GM12875 (cell line): Measurements from ENCODE around the gene NBEA.

Source experiments
- H3K4me3 ChIP-seq: one replicate; pipeline ENCODE4 v1.5.1; 2011; ENCODE audit warnings: low read depth, low read length, control low read depth
- CTCF ChIP-seq: IDR thresholded peaks from 2 replicates; pipeline ENCODE4 v1.5.1; 2011; ENCODE audit warnings: low read depth, mild to moderate bottlenecking, control low read depth, inconsistent platforms, low read length, moderate library complexity, borderline replicate concordance; ENCODE audit not compliant: insufficient read depth

Gene NBEA

DNA sequence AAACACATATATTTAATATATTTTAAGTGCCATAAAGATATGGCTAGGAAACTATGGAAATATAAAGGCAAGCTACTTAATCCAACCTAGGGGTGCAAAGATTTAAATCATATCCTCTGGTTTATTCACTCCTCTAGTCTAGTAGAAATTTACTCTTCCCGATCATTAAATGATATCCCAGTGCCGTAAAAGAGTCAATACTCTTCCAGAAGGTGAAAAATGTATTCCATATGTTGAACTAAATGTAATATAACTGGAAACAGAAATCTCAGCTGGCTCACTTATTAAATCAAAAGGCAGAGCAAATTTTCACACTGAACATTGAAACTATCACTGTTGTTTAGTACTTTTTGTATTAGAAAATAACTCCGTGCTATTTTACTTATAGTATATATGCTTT is 523.3 kb downstream of the NBEA start:
- no peak overlapping the region for H3K4me3 ChIP-seq
- TF ChIP-seq CTCF, result no peak

- no peak overlapping the region for H3K4me3 ChIP-seq
- no peak for TF ChIP-seq CTCF
Observed at GRCh38 chr13:35468195-35468594, 526.1 kb downstream of the NBEA start.

DNA sequence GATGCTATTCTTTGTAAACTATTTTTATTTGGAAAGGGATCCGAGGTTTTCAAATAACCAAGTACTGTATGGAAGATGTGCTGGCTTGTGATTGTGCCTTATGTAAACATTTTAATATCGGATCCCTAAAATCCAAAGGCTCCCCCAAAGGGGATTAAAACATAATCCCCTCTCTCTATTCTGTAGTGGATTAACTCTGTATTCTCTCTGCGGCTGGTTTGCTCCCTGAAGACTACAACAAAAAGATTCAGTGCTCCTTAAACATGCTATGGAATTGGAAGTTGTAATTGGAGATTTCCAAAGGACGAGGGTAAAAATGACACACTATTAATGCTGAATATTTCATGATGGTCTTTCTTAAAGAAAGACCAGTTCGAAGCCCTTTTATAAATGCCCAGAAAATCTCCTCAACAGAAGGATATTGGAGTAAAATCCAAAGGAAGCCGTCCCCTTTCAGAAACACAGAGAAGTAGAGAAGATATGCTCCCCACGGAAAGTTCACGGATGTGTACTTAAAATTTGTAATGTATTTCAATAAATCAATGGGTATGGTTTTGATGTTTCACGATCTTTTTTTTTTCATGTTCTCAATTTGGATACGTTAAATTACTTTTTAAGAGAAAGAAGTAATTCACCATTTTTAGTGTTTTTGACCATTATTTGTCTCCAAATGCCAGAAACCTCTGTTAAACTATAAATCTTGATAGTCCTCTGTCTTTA is 527.9 kb downstream of the NBEA start:
- no peak for TF ChIP-seq CTCF
- no peak overlapping the region for H3K4me3 ChIP-seq

GRCh38 chr13:35470671-35471661 is 528.9 kb downstream of the NBEA start:
- no peak overlapping the region for H3K4me3 ChIP-seq
- TF ChIP-seq CTCF, result no peak

GRCh38 chr13:35471706-35472322 is 529.7 kb downstream of the NBEA start:
- H3K4me3 ChIP-seq, result no peak overlapping the region
- no peak for TF ChIP-seq CTCF

- H3K4me3 ChIP-seq, result no peak overlapping the region
- no peak for TF ChIP-seq CTCF
Observed at GRCh38 chr13:35472323-35472881, 530.3 kb downstream of the NBEA start.
